Skeletal muscle satellite cell (primary cell): ENCODE measurements around the gene CSNK1A1.

Source experiments
- H3K27me3 ChIP-seq: 2 replicates; pipeline ENCODE4 v1.7.0; 2013; ENCODE audit warnings: low read length; ENCODE audit not compliant: control insufficient read depth, insufficient read depth
- H3K36me3 ChIP-seq: 2 replicates; pipeline ENCODE4 v1.7.0; 2013; ENCODE audit warnings: mild to moderate bottlenecking, control low read depth, low read length; ENCODE audit not compliant: insufficient read depth
- H3K4me1 ChIP-seq: 2 replicates; pipeline ENCODE4 v1.7.0; 2013; ENCODE audit warnings: low read length; ENCODE audit not compliant: control insufficient read depth, insufficient read depth
- H3K4me2 ChIP-seq: 2 replicates; pipeline ENCODE4 v1.7.0; 2013; ENCODE audit warnings: mild to moderate bottlenecking, low read length
- H3K4me3 ChIP-seq: 2 replicates; pipeline ENCODE4 v1.7.0; 2013; ENCODE audit warnings: low read length
- H3K9ac ChIP-seq: 2 replicates; pipeline ENCODE4 v1.7.0; 2013; ENCODE audit warnings: mild to moderate bottlenecking, low read depth, low read length, moderate library complexity
- H3K9me3 ChIP-seq: replicated peaks from 2 replicates; pipeline ENCODE4 v1.7.0; 2013; ENCODE audit warnings: mild to moderate bottlenecking, control low read depth, low read length

The CSNK1A1 gene

DNA sequence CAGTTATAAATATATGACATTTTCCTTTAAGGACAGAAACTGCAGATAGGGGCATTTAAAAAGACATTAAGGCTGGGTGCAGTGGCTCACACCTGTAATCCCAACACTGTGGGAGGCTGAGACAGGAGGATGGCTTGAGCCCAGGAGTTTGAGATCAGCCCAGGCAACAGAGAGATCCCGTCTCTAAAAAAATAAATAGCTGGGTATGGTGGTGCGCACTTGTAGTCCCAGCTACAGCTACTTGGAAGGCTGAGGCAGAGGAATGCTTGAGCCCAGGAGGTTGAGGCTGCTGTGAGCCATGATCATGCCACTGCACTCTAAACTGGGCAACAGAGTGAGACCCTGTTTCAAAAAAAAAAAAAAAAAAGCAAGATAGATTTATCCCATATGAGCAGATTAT lies 63.6 kb downstream of the CSNK1A1 start:
- H3K9ac ChIP-seq, result peak overlapping the region; percentile 81

DNA sequence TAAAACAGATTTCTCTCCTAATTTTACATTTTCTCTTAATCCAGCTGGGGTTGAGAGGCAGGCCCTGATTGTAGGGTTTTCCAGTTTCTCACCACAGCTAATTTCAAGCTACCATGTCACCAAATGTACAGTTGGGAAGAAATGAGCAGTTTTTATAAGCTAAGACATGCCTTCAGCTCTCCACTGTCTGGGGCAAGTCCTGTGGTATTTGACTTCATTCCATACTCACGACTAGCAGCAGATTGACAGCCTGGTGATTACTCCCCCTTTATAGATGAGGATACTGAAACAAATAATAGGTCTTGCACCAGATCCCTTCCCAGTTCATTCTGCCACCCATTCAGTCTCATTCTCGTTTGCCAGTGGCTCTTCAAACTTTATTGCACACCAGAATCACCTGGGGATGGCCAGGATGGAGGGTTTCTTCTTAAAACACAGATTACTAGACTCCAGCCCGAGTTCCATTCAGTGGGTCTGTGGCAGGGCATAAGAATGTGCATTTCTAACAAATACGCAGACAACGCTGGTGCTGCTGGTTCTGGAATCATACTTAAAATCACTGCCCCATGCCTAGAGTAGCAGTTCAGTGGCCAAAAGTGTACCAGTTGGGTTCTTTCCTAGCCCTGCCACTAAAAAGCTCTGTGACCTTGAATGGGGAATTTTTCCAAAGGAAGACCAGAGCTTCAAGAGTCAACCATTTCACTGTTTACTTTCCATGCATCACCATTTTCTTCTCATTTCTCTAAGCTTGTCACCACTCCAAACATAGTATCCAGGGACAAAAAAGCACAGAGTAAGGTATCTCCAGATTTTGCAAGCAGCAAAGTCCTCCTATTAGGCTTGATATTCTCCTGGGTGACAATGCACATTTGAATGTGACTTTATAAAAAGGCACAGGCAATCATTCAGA lies 64.3 kb downstream of the CSNK1A1 start:
- H3K4me2 ChIP-seq, result peak overlapping the region; percentile 54
- no peaks in the 10 kb centered on the region for H3K9me3 ChIP-seq
- H3K9ac ChIP-seq, result peak overlapping the region; percentile 81
- H3K4me3 ChIP-seq, result peak overlapping the region; percentile 15
- H3K4me1 ChIP-seq, result peaks cover 63% of the 10 kb centered on the region
- no peaks in the 10 kb centered on the region for H3K27me3 ChIP-seq
- no peaks in the 10 kb centered on the region for H3K36me3 ChIP-seq

More for the DNA sequence above, 63.6 kb downstream of the CSNK1A1 start:
- H3K4me3 ChIP-seq, result no peak overlapping the region
- H3K4me2 ChIP-seq, result peak overlapping the region; percentile 54
- no peaks in the 10 kb centered on the region for H3K9me3 ChIP-seq
- H3K4me1 ChIP-seq, result peaks cover 61% of the 10 kb centered on the region
- peaks cover 3% of the 10 kb centered on the region for H3K36me3 ChIP-seq
- H3K27me3 ChIP-seq, result no peaks in the 10 kb centered on the region

GRCh38 chr5:149485655-149486615 lies 65.3 kb downstream of the CSNK1A1 start:
- H3K9me3 ChIP-seq, result no peaks in the 10 kb centered on the region
- no peaks in the 10 kb centered on the region for H3K27me3 ChIP-seq
- H3K4me2 ChIP-seq, result peak overlapping the region; percentile 54
- H3K9ac ChIP-seq, result peak overlapping the region; percentile 81
- peak overlapping the region; percentile 15 for H3K4me3 ChIP-seq
- peaks cover 63% of the 10 kb centered on the region for H3K4me1 ChIP-seq
- H3K36me3 ChIP-seq, result no peaks in the 10 kb centered on the region

GRCh38 chr5:149481485-149481884 lies 69.8 kb downstream of the CSNK1A1 start:
- H3K4me3 ChIP-seq, result no peak overlapping the region
- H3K27me3 ChIP-seq, result no peaks in the 10 kb centered on the region
- H3K9ac ChIP-seq, result no peak overlapping the region
- H3K4me2 ChIP-seq, result no peak overlapping the region
- no peaks in the 10 kb centered on the region for H3K36me3 ChIP-seq
- H3K4me1 ChIP-seq, result peaks cover 23% of the 10 kb centered on the region
- no peaks in the 10 kb centered on the region for H3K9me3 ChIP-seq

DNA sequence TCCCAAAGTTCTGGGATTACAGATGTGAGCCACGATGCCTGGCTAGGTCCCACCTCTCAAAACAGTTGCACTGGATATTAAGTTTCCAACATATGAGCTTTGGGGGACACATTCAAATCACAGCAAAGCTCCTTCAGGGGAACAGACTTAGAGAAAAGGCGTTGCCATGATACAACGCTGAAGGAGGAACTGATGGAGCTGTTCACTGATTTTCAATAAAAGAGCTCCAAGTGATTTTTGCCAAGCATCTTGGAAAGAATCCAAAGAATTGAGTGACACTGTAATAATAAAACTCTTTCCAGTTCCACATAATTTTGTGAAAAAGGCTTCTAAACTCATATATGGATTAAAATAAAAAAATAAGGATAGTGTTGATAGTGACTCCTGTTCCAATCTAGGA lies 72.5 kb downstream of the CSNK1A1 start:
- H3K9me3 ChIP-seq, result no peaks in the 10 kb centered on the region
- H3K27me3 ChIP-seq, result no peaks in the 10 kb centered on the region
- no peaks in the 10 kb centered on the region for H3K36me3 ChIP-seq
- no peak overlapping the region for H3K4me3 ChIP-seq
- no peak overlapping the region for H3K9ac ChIP-seq
- H3K4me1 ChIP-seq, result peaks cover 8% of the 10 kb centered on the region
- H3K4me2 ChIP-seq, result no peak overlapping the region

- Histone ChIP-seq H3K4me1 (no peaks in the 10 kb centered on the region), H3K9ac (no peak overlapping the region), H3K36me3 (no peaks in the 10 kb centered on the region), H3K4me3 (no peak overlapping the region), H3K9me3 (no peaks in the 10 kb centered on the region), H3K27me3 (no peaks in the 10 kb centered on the region), H3K4me2 (no peak overlapping the region)
These were observed 75.5 kb downstream of the CSNK1A1 start for GRCh38 chr5:149475777-149476176.

GRCh38 chr5:149474198-149474597 lies 77.0 kb downstream of the CSNK1A1 start:
- no peak overlapping the region for H3K9ac ChIP-seq
- no peak overlapping the region for H3K4me2 ChIP-seq
- no peaks in the 10 kb centered on the region for H3K4me1 ChIP-seq
- no peaks in the 10 kb centered on the region for H3K27me3 ChIP-seq
- no peaks in the 10 kb centered on the region for H3K9me3 ChIP-seq
- no peak overlapping the region for H3K4me3 ChIP-seq
- no peaks in the 10 kb centered on the region for H3K36me3 ChIP-seq

GRCh38 chr5:149473441-149473840 lies 77.8 kb downstream of the CSNK1A1 start:
- Histone ChIP-seq H3K4me3 (no peak overlapping the region), H3K27me3 (no peaks in the 10 kb centered on the region), H3K36me3 (no peaks in the 10 kb centered on the region), H3K9ac (no peak overlapping the region), H3K9me3 (no peaks in the 10 kb centered on the region), H3K4me1 (no peaks in the 10 kb centered on the region), H3K4me2 (no peak overlapping the region)

- Histone ChIP-seq H3K4me1 (no peaks in the 10 kb centered on the region), H3K4me2 (no peak overlapping the region), H3K36me3 (no peaks in the 10 kb centered on the region), H3K27me3 (no peaks in the 10 kb centered on the region), H3K4me3 (no peak overlapping the region), H3K9ac (no peak overlapping the region), H3K9me3 (no peaks in the 10 kb centered on the region)
These were observed 78.8 kb downstream of the CSNK1A1 start for GRCh38 chr5:149472399-149472798.

DNA sequence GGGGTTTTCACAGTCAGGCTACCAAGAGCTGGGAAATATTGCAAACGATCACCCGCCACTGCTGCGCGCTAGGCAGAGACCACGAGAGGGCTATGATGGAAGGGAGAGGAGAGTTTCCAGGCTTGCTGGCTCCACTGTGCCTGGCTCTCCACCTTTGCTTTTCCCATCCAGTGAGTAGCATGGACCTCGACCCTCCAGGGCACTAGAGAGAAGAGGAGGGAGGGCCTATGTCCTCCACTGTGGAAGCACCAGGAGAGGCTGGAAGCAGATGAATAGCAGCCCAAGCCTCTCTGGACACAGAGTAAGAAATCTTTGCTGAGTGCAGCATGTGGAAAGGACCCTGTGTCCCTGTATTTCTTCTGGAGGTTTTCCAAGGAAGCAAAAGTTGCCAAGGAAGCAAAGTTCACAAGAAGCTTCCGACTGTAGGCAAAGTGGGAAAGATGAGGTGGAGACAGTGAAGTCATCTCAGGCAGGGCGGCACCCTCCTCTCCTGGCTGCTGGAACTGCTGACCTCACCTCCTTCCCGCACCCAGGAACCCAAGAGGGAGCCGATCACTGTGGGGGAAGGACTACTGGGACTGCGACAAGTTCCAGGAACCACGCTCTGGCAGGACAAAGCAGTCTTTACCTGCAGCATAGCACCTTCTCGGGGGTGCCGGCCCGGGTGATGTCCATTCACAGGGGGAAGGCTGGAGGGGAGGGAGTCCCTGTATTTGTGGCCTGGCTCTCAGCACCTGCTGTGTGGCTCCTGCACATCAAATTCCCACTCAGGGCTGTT lies 79.6 kb downstream of the CSNK1A1 start:
- Histone ChIP-seq H3K36me3 (no peaks in the 10 kb centered on the region), H3K9me3 (no peaks in the 10 kb centered on the region), H3K9ac (no peak overlapping the region), H3K4me3 (no peak overlapping the region), H3K4me1 (peaks cover 4% of the 10 kb centered on the region), H3K27me3 (no peaks in the 10 kb centered on the region), H3K4me2 (no peak overlapping the region)

GRCh38 chr5:149470942-149471341 lies 80.3 kb downstream of the CSNK1A1 start:
- Histone ChIP-seq H3K36me3 (no peaks in the 10 kb centered on the region), H3K4me3 (no peak overlapping the region), H3K4me2 (no peak overlapping the region), H3K27me3 (no peaks in the 10 kb centered on the region), H3K9ac (no peak overlapping the region), H3K9me3 (no peaks in the 10 kb centered on the region), H3K4me1 (peaks cover 10% of the 10 kb centered on the region)
